Daoy (cell line): Measurements from ENCODE around the gene FBLN7. TPM values are rescaled to one million over a fixed set of nuclear protein-coding genes. Genes with fewer than 3 reads are reported as not detected.
"Not testable (repeated sequence)": the region's sequence is repeated elsewhere in the genome, so short reads cannot be mapped to it uniquely, and the experiment has no call there.

Source experiments
- DNase-seq: peaks from one replicate; pipeline ENCODE4 v3.0.0-alpha.2; 2015; ENCODE audit warnings: low read depth
- total RNA-seq: library from RNA; depleted of rRNA; stranded (reverse); fragments of >200 nt; shearing (Covaris generic); gene quantifications from 2 replicates; pipeline ENCODE4 v1.2.3, GENCODE V29; 2014

FBLN7 gene
- total RNA-seq, 1 experiment from 2014 or later, result not detected

DNA sequence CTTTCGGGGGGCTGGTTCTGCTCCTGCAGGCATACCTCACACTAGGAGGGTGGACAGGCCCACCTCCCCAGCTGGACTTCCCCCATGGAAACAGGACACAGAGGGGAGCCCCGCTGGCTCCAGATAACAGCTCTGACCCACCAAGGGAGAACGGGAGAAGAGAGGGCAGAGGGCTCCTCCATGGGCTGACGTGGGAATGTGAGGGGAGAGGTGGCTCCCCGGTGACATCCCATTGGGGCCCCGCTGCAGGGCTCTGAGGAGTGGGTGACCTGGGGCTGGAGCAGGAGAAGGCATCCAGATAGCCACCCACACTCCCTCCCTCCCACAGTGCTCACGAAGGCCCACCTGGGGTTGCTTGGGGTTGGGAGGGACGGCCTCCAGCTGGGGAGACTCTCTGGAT lies 45.9 kb downstream of the FBLN7 start:
- DNase-seq, result no peak

DNA sequence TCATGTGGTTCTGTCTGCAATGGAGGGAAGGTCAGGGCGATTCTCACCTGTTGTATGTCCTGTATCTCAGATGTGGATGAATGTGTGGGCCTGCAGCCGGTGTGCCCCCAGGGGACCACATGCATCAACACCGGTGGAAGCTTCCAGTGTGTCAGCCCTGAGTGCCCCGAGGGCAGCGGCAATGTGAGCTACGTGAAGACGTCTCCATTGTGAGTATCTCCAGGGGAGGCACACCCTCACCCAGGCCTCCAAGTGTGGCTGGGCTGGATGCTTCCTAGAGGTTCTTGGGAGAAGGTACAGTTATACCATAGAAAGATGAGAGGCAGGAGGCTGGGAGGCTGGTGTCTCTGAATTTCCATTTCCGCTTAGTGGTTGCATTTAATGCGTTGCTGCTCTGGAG lies 46.9 kb downstream of the FBLN7 start:
- no peak for DNase-seq

DNA sequence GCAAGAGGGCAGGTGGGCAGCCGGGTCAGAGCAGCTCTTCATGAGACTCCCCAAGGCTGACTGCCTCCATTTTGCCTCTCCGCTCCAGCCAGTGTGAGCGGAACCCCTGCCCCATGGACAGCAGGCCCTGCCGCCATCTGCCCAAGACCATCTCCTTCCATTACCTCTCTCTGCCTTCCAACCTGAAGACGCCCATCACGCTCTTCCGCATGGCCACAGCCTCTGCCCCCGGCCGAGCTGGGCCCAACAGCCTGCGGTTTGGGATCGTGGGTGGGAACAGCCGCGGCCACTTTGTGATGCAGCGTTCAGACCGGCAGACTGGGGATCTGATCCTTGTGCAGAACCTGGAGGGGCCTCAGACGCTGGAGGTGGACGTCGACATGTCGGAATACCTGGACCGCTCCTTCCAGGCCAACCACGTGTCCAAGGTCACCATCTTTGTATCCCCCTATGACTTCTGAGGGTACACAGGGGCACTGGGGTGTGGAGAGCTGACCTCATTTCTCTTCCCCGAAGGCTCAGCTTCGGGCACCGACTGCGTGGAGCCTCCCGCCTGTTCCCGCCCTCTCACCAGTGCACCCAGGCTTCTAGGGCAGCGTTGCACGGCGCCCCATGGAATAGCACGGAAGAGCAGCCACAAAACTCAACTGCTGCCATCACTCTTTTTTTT lies 49.0 kb downstream of the FBLN7 start:
- DNase-seq, result no peak

DNA sequence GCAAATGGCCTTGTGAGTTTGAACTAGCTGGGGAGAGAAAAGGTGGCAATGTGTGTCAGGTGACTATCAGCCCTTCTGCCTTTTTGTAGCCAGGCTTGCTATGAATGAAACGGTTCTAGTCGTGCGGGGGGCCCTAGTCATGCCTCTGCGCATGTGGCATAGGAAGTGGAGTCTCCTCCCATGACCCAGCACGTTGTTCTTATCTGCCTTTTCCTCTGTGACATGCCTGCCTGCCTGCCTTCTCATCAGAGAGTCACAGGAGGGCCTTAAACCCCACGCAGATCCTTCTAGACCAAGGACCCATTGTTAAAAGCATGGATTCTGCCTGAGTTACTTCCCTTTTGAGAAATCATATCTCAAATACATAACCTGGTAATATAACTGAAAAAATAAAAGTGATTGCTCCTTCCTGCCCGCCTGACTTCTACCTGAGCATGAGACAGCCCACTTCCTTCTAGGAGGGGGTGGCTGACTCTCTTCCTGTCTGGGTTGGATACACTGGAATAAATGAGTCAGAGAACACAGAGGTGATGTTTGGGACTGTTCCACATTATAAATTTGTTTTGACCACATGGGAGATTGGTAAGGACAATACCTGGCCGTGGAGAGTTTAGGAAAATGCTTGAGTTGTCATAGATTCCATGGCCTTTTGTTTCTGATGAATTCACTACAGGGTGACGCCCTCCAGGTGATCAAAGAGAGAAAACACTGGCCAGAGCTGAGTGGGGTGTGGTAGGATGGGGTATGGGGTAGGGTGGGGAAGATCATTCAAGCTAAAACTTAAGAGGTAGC lies 49.8 kb downstream of the FBLN7 start:
- DNase-seq, result peak; percentile 40

DNA sequence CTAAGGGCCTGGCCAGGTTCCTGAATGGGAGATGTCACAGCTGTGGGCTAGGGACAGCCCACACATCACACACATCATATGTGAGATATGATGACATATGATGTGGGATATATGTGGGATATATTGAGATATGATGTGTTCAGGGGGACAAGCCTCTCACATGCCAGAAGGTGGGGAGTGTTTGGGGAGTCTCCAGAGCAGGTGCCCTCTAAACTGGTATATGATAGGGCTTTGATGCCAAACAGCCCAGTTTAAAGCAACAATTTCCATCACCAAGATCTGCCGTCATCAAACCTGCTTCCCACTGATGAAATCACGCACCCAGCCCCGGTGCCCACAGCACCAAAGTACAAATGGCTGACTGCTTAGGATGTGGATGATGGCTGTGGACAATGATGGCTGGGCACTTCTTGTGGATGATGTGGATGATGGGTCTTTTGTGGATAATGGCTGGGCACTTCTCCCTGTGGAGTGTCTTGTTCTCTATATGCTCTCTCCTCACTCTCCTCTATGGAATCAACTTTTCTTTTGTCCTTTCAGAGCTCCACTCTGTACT lies 50.9 kb downstream of the FBLN7 start:
- DNase-seq, result no peak

DNA sequence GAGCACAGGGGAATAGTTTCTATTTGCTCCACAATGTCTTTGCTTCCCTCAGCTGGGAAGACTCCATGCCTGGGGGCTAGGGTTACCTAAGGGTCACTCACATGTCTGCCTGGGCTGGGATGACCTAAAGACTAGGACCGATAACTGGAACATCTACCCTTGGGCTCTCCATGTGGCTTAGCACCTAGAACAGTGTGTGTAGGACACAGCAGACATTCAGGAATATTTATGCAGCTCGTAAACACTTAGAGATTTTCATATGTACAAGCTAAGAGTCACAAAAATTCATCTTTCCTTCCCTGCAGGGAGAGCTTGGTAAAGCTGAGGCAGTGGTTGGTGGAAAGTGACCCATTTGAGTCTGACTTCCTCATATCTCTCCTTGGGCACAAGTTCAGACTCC lies 55.8 kb downstream of the FBLN7 start:
- no peak for DNase-seq

DNA sequence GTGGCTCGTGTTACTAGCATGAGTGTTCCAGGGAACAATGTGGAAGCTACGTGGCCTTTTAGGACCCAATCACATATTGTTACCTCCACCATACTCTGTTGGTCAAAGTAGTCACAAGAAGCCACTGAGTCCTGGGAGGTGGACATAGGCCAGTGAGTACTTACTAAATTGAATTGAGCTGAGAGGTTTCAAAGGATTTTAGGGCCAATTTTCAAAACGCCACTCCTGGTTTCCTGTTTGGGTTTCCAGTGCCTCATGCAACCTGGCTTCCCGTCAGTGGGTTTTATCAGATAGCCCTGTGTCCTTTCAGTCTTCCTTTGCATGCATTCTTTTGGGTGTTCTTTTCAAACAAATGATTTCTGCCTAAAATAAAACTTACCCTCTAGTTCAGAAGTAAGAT lies 56.3 kb downstream of the FBLN7 start:
- DNase-seq, result no peak

DNA sequence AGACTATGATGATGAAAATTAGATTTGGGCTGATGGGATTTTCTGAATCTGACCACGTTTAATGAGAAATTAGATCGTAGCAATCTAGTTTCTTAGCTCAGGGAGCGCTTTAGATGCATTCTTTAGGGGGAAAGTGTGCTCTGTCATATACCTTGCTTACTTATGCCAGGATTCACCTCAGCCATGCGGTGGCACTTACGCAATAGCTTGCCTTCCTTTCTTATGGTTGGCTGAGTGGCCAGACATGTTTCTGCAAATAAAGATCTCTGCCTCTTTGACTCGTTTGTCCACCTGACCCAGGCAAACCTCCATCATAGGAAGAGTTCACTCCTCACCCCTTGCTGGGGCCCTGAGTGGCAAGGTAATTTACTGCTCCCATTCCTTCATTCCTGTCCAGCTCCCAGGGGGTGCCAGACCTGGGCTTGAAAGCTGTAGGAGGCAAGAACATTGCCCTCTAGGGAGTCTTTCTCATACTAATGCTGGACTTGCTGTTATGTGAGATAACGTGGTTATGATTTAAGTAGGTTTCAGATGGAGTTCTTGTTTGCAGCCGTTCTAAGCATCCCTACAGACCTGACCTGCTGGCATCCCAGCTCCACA lies 57.1 kb downstream of the FBLN7 start:
- DNase-seq, result no peak

DNA sequence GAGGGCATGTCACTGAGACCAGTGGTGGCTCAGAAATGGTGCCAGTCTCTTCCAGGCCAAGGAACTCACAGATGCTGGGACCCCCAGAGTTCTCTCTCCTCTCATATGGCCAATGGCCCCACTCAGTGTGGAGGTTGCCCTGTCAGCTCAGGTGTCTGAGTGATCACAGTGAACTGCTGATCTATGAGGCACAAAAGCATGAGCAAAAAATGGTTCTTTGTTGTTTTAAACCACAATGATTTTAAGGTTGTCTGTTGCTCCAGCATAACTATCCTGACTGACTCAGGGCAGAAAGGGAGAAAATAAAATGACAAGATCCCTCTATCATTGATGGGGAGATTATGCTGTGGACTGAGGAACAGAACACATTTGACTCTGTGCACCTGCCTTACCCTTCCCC lies 57.8 kb downstream of the FBLN7 start:
- DNase-seq, result no peak

DNA sequence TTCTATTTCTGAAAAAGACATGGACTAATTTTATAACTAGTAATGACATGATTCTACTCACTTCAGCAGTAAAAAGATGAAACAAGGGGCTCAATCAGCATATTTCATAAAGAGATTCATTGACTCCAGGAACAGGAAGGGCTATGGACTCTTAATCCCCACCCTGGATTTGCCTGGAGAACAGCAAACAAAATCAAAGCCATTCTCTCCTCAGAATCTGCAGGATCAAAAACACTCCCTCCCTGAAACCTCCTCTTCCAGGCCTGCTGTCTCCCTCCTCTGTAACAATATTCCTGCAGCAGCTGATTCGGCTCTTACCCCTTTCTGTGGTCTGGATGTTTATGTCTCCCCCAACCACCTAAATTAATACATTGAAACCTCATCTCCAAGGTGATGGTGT lies 59.7 kb downstream of the FBLN7 start:
- no peak for DNase-seq

DNA sequence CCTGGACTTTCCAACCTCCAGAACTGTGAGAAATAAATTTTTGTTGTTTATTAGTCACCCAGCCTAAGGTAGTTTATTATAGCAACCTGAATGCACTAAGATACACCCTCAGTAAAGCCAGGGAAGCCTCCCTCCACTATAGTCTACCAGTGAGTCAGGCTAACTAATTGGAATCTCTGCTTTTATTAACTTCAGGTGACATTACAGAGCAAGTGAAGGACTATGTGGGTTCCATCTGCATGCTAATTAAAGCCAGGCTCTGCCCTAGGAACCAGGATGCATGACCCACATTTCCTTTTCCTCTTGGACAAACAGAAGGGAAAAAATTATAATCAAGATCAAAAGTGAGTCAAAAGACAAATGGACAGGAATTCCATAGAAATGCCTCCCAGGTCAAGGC lies 60.6 kb downstream of the FBLN7 start:
- no peak for DNase-seq

DNA sequence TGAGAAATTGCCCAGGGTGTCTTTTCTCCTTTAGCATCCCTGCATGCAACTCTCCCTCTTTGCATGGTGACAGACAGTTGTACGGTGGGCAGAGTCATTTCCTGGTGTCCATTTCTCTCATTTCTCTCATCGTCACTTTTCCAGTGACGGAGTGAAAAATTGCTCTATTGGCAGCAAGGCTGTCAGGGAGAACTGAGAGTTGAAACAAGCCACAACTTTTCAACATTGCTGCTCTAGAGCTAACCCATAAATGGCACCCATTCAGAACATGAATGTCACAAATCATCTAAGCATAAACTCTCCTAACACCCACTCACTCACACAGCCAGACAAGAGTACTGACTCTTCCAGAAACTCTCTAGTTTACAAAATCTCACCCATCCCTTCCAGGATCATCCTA lies 61.0 kb downstream of the FBLN7 start:
- no peak for DNase-seq

DNA sequence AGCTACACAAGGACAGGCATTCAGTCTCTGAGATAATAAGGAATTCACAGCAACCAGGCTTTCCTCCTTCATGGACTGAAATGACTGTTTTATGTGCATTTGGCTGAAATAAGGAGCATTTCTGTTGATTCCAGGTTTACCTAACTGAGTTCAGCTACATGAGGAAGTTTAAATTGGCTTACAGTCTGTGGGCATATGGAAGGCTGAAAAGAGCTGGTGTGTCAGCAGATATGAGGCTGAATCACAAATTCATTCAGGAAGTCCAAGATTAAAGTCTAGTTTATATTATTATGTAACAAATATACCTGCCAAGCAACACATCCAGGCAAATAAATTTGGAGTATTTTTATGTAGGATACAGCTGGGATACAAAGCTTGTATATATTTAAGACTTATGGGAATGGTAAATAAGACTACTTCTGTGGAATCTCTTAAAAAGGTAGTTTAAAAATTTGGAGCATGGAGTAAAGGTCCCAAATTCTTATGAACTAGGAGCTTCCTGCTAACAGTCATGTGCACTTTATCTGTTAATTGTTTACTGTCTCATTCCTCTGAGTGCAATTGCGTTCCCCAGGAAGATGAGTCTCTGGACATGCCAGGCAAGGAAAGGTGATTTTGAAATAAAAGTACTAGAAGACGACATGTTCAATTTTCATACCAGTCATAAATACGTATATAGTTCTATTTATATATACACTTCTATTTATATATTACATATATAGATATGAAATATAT lies 63.7 kb downstream of the FBLN7 start:
- DNase-seq, result no peak

DNA sequence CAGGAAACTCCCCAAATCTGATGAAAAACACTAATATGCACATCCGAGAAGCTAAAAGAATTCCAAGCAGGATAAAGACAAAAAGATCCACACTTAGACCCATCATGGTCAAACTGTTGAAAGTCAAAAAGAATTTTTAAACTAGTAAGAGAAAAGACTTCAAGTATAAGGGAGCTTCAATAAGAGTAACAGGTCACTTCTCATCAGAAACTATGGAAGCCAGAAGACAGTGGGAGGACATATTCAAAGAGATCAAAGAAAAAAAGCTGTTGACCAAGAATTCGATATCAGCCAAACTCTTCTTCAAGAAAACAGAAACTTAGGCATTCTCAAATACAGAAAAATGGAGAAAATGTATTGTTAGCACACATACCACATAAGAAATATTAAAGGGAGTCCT lies 66.2 kb downstream of the FBLN7 start:
- no peak for DNase-seq

DNA sequence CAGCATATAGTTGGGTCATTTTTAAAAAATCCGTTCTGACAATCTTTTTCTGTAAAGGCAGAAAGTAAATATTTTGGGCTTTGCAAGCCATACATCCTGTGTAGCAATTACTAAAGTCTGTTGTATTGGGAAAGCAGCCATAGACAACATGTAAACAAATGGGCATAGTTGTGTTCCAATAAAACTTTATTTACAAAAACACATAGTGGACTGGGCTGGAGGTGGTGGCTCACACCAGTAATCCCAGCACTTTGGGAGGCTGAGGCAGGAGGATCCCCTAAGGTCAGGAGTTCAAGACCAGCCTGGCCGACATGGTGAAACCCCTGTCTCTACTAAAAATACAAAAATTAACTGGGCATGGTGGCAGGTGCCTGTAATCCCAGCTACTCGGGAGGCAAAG lies 69.7 kb downstream of the FBLN7 start:
- DNase-seq, result not testable (repeated sequence)

DNA sequence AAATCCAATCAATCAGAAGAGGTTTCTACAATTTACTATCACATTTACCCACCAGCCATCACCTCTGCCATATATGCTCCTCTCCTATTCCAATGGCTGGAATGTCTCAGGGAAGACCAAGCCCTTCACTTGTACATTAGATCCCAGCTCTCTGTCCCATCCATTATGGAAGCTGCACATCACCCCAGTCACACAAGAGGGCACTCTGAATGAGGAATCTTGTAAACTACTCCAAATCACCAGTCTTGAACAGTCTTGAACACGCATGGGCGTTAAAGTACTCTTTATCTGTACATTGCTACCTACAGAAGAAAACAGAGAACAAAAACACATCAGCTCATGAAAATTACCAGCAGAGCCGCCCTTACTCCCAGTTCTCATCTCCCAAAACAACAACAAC lies 78.0 kb downstream of the FBLN7 start:
- DNase-seq, result no peak

DNA sequence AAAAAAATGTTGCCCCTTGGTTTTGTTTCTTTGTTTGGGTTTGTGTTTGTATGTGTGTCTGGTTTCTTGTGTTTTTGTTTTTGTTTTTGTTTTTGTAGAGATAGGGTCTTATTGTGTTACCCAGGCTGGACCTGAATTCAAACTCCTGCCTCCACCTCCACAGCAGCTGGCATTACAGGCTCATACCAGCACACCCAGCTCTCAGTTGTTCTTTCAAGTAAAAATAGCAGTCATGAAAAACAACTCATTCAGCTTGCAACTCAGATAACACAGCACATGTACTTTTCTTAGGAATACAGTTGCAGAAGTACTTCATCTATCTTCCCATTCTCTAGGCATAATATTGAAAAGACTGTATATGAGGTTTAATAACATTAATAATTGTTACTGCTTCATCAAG lies 79.7 kb downstream of the FBLN7 start:
- DNase-seq, result no peak

DNA sequence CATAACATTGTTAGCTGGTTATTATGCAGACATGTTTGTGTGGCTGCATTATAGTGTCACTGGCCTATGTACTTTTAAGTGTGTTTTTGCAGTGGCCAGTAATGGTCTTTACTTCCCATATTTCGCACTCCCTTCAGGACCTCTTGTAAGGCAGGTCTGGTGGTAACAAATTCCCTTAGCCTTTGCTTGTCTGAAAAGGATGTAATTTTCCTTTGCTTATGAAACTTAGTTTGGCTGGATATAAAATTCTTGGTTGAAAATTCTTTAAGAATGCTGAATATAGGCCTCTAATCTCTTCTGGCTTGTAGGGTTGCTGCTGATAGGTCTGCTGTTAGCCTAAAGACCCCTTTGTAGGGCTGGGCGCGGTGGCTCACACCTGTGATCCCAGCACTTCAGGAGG lies 82.0 kb downstream of the FBLN7 start:
- no peak for DNase-seq

DNA sequence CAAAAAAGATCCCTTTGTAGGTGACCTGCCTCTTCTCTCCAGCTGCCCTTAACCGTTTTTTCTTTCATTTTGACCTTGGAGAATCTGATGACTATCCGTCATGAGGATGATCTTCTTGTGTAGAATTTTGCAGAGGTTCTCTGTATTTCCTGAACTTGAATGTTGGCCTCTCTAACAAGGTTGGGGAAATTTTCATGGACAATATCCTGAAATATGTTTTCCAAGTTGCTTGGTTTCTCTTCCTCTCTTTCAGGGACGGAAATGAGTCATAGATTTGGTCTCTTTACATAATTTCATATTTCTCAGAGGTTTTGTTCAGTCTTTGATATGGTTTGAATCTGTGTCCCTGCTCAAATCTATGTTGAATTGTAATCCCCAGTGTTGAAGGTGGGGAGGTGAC lies 82.6 kb downstream of the FBLN7 start:
- DNase-seq, result no peak

DNA sequence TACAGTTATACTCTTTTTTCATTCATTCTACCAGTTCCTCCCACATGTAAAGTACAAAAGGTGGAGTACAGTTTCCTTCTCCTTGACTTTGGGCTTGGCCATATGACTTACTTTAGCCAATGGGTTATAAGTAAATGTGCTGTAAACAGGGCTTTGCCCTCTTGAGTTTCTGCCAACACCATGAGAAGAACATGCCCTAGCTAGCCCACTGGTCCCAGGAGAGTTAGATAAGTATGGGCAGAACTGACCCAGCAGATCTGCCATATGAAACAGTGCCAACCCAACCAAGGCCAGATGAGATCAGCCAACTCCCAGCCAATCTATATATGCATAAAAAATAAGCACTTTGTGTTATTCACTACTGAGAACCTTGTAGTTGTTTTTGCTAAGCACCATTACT lies 91.2 kb downstream of the FBLN7 start:
- DNase-seq, result no peak

DNA sequence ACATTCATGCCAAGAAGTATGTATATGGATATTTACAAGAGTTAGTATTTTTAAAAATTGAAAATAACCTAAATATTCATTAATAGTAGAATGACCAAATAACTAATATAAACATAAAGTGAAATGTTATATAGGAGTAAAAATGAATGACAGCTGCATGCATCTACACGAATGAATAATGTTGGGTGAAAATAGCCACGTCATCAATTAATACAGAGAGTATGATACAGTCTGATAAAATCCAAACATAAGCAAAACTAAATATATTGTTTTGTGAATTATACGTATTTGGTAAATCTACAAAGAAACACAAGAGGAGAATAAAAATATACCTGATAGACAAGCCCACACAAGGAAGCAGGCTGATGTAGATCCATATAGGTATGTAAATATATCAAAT lies 92.2 kb downstream of the FBLN7 start:
- no peak for DNase-seq
